Measurements from ENCODE around the gene MARF1. TPM values are rescaled to one million over a fixed set of nuclear protein-coding genes. Genes with fewer than 3 reads are reported as not detected.
"Not testable (repeated sequence)": the region's sequence is repeated elsewhere in the genome, so short reads cannot be mapped to it uniquely, and the experiment has no call there.

MARF1 gene
- total and polyA plus RNA-seq, 3 donors from 2014 or later: 30.9 to 57.9 (median 49.7) TPM

- WGBS, 2 donors: 92 to 95% methylated on average over 7 of the region's 7 CpGs
- Histone ChIP-seq H3K9me3 (no peaks in the 10 kb centered on the region), H3K27ac (no peak overlapping the region), H3K4me3 (no peak overlapping the region), H3K4me1 (peaks cover 11% of the 10 kb centered on the region), H3K36me3 (ENCODE audit: low read depth, missing control alignments) (no peaks in the 10 kb centered on the region), H3K27me3 (no peaks in the 10 kb centered on the region)
- DNase-seq: no peak
- intact Hi-C loops (cut with DNase I; ENCODE audit: low total_unique reads): no loop called here
- TF ChIP-seq CTCF (IDR thresholded peaks at IDR 0.05) (no peak), POLR2A (IDR thresholded peaks at IDR 0.05) (no peak)
Measured at GRCh38 chr16:15674571-15674970, 31.6 kb upstream of the MARF1 start.

GRCh38 chr16:15672514-15673167 lies 29.7 kb upstream of the MARF1 start:
- Histone ChIP-seq H3K27me3 (no peaks in the 10 kb centered on the region), H3K4me3 (no peak overlapping the region), H3K9me3 (no peaks in the 10 kb centered on the region), H3K4me1 (peaks cover 11% of the 10 kb centered on the region), H3K27ac (peak overlapping the region; percentile 69 to 88), H3K36me3 (ENCODE audit: low read depth, missing control alignments) (no peaks in the 10 kb centered on the region)
- no peak for TF ChIP-seq POLR2A (IDR thresholded peaks at IDR 0.05)
- no peak for TF ChIP-seq CTCF (IDR thresholded peaks at IDR 0.05)
- 44 to 59% methylated on average over 20 of the region's 20 CpGs for WGBS, 2 donors
- intact Hi-C loops (cut with DNase I; ENCODE audit: low total_unique reads): no loop called here
- DNase-seq: peak; percentile 89

DNA sequence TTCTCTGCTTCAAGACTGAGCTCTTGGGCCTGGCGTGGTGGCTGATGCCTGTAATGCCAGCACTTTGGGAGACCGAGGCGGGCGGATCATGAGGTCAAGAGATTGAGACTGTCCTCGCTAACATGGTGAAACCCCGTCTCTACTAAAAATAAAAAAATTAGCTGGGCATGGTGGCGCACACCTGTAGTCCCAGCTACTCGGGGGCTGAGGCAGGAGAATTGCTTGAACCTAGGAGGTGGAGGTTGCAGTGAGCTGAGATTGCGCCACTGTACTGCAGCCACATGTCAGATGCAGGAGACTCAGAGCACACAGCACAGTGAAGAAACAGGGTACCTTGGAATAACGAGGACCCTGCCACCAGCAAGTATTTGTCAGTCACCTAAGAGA lies 29.2 kb upstream of the MARF1 start:
- H3K9me3 ChIP-seq; H3K4me3 ChIP-seq; H3K27me3 ChIP-seq; H3K36me3 ChIP-seq (ENCODE audit: low read depth, missing control alignments); DNase-seq; intact Hi-C loops (cut with DNase I; ENCODE audit: low total_unique reads): not testable (repeated sequence)
- WGBS, 2 donors: 89 to 93% methylated on average over 10 of the region's 10 CpGs
- H3K4me1 ChIP-seq: peaks cover 11% of the 10 kb centered on the region
- peak overlapping the region; percentile 13 to 88 for H3K27ac ChIP-seq

GRCh38 chr16:15671530-15672117 lies 28.7 kb upstream of the MARF1 start:
- intact Hi-C loops (cut with DNase I; ENCODE audit: low total_unique reads): no loop called here
- TF ChIP-seq POLR2A (IDR thresholded peaks at IDR 0.05): no peak
- no peak for TF ChIP-seq CTCF (IDR thresholded peaks at IDR 0.05)
- no peak for DNase-seq
- Histone ChIP-seq H3K4me1 (peaks cover 11% of the 10 kb centered on the region), H3K9me3 (no peaks in the 10 kb centered on the region), H3K27ac (peak overlapping the region; percentile 13 to 88), H3K4me3 (no peak overlapping the region), H3K27me3 (no peaks in the 10 kb centered on the region), H3K36me3 (ENCODE audit: low read depth, missing control alignments) (no peaks in the 10 kb centered on the region)
- 88 to 92% methylated on average over 8 of the region's 8 CpGs for WGBS, 2 donors

DNA sequence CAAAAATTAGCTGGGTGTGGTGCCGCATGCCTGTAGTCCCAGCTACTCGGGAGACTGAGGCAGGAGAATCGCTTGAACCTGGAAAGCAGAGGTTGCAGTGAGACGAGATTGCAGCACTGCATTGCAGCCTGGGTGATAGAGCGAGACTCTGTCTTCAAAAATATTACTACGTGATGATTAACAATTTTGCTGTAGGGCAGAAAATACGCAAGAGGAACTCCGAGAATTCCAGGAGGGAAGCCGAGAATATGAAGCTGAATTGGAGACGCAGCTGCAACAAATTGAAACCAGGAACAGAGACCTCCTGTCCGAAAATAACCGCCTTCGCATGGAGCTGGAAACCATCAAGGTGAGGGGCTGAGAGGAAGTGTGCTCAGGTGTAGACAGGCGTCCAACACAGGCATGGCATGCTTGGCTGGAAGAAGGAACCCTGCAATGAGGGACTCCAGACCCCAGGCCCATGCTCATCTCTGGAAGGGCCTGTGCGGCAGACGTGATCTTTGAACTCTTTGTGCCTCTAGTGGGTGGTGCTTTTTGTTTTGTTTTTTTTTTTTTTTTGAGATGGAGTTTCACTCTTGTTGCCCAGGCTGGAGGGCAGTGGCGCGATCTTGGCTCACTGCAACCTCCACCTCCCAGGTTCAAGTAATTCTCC lies 24.3 kb upstream of the MARF1 start:
- intact Hi-C loops (cut with DNase I; ENCODE audit: low total_unique reads): no loop called here
- 89 to 92% methylated on average over 18 of the region's 18 CpGs for WGBS, 2 donors
- H3K36me3 ChIP-seq (ENCODE audit: low read depth, missing control alignments): no peaks in the 10 kb centered on the region

More for the DNA sequence above, 24.3 kb upstream of the MARF1 start:
- Histone ChIP-seq H3K27ac (no peak overlapping the region), H3K4me1 (peaks cover under 1% of the 10 kb centered on the region), H3K27me3 (no peaks in the 10 kb centered on the region), H3K9me3 (no peaks in the 10 kb centered on the region), H3K4me3 (no peak overlapping the region)
- TF ChIP-seq CTCF (IDR thresholded peaks at IDR 0.05): no peak
- no peak for TF ChIP-seq POLR2A (IDR thresholded peaks at IDR 0.05)
- no peak for DNase-seq
